Activated T-helper 1 cell treated with anti-CD3 and anti-CD28 coated beads, Interleukin-2, amount 50 U/mL, for 16 hours (primary cell): Measurements from ENCODE around the gene WWTR1.

Source experiments
- DNase-seq, 2 donors: peaks; one replicate each; pipeline ENCODE4 v3.0.0-alpha.2; 2020; ENCODE audit warnings: low read depth in 1 of 2, low spot score in 1 of 2

The WWTR1 gene

DNA sequence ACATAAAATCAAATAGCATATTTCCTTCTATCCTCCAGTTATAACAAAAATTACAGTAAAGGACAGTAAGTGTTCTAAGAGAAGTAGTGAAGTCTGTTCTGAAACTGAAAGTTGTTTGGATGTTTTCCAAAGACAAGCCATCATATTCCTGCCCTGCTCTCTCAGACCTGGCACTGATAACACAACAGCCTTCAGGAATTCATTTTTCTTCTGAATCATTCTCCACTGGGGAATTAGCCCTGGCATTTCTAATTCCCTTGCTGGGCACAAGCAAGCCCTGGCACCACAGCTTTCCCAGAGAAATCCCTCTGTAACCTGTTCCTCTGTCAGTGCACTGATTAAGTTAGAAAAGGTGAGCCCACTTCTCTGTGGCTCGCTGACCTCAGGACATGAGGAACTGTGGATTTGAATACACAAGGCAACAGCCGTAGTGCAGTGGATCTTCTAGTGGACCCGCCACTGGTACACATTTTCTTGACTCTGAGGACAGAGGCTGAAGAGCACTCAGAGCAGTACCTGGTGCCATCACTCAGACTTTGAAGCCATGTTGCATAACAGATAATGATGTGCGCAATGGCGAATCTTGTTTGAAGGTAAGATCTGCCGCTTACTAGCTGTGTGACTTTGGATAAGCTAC lies 61.6 kb downstream of the WWTR1 start:
- DNase-seq, result no peak

DNA sequence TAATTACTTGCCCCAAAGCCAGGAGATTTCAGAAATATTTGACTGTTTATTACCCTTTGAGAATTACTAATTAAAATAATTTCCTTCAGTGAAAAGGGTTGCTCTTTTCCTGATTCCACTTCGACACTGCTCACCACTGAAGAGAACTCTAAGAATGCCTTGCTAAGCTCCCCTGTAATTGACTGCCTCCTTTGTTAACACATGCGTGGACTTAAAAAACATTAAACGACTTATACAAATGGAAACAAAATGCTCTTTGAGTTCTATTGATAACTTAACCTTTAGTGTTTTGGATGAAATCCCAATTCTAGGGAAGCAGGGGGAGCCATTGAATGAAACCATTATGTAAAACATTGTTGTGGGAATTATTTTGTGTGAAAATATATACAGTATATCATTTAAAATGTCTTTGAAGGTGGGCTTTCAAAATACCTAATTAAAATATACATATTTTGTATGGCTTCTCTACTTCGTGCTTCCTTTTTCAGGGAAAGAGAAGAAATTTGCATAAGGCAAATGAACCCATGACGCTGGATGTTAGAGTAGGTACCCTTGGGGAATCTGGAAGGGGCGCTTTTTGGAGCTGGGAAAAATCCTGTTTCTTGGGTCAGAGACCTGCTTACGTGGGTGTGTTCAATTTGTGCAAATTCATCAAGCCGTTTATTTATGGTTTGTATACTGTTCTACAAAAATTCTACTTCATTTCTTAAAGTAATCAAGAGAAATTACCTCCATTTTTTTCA lies 64.2 kb downstream of the WWTR1 start:
- no peak for DNase-seq

DNA sequence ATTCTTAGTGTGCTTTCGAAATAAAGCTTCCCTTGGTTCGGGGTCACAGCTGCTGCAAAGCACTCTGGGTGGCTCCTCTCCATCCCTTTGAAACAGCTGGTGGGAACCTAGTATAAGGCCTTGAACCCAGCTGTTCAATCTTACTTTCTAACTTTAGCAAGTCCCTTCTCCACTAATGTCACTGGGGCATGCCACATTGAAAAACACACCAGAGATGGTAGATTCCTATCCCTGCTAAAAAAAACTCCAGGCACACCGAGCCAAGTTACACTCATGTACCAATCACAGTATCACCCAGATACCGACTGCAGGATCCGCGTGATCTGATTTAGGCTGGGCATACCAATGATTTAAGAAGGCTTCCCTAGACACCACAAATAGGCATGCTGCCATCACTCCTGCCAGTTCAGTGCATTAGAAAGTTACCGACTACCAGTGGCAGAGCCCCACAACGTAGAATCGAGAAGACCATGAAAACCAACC lies 65.0 kb downstream of the WWTR1 start:
- DNase-seq, result no peak

DNA sequence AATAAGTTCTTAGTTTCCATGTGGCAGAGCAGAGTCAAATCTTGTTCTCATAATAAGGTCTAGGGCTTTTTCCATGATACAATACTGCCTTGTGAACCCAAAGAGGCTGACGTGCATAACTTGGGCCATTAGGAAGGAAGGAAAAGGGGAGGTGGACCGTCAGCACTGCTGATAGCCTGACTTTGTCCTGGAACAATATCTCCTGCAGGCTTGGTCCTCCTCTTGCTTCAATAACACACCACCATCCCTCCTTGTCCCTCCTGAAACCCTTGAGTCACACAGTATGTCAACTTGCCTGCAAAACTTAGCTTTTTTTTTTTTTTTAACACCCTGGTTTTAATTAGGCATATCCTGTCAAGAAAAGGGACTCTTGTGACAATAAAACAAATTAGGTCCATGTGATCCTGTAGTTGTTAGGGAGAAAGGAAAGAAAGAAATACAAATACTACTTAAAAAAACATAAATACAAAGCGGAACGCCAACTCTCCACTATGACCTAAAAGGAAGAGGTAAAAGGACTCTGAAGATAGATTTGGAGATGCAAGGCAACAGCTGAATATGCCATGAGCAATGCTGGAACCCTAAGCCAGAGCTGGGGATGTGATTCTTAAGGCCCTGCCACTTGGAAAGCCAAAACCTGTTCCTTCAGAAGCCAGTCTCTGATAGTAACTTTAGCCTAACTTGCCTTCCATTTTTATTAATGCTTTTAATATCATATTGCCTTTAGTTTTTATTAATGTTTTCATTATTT lies 67.0 kb downstream of the WWTR1 start:
- DNase-seq, result no peak

DNA sequence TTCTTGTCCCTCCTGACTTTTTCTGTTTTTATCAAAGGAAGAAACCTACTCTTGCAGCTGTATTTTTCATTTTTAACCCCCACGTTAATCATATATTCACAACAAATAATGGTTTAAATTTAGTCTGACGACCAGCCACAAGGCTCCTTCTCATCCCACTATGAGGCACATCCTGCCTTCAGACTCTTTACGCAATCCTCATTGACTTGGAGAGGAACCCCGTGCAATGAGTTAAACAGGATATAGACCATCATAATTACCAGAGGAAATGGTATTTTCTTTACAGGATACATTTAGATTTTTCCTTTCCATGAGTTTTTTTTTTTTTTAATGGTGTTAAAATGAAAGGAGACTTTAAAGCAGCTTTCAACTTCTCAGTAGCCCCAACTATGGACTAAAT lies 68.5 kb downstream of the WWTR1 start:
- no peak for DNase-seq

DNA sequence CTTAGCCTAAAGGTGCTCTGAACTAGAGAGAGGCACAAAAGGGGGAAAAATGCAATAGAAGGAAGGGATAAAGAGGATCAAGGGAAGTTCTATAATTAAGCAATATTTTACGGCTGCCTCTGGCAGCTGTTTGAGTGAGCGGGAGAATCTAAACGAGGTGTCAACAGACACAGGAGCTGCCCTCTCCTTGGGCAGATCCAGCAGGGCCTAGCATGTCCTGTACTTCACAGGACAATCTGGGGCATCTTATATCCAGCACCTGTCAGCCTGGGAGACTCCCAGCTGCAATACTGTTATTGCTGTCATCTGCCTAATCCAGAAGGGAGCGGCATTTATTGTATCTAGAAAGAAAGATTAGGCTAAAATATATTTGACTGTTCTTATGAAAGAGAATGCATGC lies 68.9 kb downstream of the WWTR1 start:
- no peak for DNase-seq

DNA sequence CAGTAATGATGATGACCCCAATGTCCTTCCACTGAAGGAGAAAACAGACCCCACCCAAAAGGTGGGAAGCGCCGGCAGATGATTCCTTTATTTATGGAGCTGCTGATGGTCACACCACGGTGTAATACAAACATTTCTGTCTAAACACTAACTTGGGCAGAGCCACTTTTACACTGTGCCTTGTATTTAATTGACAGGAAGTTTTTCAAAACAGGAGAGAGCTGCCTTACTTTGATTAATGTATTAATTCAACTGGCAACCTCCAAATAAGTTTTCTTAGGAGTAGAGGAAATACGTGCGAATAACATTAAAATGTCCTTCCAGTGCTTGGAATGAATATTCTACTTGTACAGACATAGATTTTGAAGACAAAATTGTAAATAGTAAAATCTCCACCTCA lies 70.4 kb downstream of the WWTR1 start:
- no peak for DNase-seq

DNA sequence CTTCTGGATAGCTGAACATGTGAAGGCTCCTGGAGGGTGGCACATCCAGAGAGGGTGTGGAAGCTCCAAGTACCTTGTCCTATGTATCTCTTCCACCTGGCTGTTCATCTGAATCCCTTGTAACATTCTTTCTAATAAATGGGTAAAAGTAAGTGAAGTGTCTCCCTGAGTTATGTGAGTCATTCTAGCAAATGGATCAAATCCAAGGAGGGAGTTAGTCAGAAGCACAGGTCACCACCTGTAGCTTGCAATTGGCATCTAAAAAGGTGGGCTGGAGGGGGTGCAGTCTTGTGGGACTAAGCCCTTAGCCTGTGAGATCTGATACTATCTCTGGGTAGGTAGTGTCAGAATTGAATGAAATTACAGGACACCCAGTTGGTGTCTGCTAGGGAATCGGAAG lies 71.0 kb downstream of the WWTR1 start:
- no peak for DNase-seq

DNA sequence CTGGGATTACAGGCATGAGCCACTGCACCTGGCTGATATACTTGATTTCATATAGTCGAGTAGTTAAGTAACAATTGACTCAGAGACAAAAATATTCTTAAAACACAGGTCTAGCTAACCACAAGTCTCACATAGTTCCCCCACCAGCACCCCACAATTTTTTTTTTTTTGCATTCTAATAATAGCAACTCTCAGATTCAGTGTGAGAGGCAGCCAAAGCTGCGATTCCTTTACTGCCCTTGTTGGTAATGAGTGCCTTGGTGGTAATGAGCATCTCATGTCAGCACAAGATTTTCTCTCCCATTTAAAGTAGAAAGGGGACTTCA lies 72.5 kb downstream of the WWTR1 start:
- DNase-seq, result no peak

DNA sequence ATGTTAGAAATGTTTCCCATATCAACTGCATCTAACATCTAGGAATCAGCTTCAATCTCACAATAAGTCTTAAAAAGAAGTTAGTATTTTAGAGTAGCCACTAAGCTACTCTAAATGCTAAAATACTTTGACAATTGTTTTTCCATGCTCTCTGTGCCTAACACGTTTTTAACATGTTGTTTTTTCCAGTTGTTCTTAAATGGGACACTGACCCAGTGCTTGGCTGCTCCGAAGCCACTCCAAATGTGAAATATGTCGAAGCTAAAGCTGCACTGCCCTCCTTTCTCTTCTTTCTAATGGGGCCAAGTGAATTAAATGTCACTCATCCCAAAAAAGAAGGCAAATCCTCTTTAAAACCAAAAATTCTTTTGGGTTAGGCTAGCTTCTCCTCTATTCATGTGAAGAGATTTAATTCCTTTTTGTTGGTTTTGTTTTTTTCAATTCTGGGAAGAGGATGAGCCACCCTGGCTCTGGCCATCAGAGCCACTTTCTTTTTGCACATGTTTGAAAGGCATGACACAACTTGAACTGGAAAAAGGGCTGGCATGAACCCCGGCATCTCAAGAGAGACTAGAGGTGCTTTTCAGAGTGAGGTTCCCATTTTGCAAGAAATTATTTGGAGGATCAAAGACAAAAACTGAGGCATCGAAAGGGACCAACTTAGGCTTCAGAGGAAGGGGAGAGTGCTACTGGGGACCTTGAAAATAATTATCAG lies 73.7 kb downstream of the WWTR1 start:
- no peak for DNase-seq

DNA sequence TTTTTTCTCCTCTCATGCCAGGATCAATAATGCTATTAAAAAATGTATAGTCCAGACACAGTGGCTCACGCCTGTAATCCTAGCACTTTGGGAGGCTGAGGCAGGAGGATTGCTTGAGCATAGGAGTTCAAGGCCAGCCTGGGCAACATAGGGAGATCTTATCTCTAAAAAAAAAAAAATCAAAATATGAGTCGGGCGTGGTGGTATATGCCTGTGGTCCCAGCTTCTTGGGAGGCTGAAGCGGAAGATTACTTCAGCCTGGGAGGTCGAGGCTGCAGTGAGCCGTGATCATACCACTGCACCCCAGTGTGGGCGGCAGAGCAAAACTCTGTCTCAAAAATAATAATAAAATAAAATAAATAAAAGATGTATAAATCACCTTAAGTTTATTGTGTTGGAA lies 75.4 kb downstream of the WWTR1 start:
- DNase-seq, result no peak

DNA sequence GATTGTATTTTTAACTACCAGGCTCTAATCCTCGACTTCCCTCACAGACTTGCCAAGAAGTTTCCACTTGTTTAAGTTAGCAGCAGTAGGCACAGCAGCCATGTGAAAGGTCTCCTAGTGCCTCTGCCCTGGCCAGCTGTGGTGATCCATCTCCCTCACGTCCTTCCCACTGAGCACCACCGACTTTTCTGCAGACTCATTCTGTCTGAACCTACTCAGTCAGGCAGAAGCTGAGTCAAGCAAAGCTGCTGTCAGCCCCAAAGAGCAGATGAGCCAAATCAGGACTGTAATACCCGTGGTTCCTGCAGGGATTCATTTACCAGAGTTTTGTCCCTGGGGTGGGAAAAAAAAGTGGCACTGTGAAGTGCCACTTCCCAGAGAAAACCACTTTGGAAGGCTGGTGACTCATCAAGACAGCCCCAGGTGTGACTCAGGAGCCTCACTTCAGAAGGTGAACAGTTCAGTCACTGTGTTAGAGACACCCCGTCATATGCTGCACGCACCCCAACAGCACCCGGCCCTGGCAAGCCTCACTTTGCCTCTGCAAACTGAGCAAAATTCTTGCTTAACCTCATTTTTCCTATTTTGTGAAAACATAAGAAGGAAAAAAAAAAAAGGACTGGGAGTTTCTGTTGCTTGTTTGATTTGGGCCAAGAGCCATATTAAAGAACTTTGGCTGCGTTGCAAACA lies 76.0 kb downstream of the WWTR1 start:
- no peak for DNase-seq

DNA sequence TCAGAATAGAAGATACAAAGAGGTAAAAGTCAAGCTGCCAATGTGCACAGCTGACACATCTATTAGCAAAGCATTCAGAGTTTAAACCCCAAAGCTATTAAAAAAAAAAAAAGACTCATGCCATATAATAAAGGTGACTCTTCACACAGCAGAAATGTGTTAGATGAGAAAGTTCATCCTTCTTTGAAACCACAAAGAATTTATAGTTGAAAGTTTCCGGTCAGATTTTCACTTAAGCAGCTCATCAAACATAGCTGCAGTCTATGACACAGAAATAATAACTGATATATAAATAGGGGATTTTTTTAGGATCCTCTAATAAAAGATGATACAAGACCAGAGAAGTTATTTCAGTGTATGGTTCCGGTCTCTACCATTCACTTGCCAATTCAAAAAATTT lies 76.6 kb downstream of the WWTR1 start:
- DNase-seq, result no peak

DNA sequence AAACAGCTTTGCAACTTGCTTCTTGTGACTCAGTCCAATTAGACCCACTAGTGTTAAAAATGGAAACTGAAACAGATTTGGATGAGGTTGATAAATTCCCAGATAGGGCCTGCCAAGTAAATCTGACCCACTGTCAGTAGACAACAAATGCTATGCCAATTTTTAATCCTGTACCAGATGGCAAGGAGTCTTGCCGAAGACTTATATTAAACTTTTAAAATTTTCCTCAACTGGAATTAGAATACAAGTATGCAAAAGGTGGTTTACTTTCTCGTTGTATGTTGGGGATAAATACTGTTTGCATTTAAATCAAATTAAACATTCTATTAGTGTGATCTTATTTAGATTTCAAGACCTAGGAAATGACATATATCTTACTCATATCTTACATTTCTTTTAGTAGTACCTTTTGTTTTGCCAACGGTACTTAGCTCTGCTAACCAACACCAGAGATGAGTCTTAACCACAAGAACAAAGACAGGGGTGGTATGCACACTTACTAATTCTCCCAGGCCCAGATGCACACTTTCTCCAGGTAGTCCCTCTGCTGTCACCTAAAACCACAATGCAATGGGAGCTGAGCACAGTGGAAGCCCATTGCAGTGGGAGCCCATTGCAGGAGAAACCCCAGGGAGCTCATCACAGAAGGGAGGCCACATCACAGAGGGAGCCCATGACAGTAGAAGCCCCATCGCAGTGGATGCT lies 77.8 kb downstream of the WWTR1 start:
- DNase-seq, result no peak

DNA sequence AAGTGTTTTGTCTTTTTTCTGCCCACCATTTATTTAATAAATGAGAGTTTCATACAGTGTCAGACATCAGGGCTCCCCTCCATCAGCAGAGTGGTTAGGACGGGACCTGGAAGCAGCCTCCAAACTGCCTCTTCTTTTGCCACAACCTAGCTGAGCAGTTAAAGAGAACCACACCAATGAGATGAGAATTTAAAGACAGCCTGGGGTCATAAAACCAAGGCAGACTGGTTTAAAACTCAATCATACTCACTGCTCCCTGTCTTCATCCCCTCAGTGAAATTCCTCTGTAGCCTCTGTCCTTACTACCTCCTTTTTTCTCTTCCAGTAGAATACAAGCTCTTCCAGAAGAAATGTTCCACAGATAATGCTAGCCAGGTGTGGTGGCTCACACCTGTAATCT lies 78.7 kb downstream of the WWTR1 start:
- no peak for DNase-seq

DNA sequence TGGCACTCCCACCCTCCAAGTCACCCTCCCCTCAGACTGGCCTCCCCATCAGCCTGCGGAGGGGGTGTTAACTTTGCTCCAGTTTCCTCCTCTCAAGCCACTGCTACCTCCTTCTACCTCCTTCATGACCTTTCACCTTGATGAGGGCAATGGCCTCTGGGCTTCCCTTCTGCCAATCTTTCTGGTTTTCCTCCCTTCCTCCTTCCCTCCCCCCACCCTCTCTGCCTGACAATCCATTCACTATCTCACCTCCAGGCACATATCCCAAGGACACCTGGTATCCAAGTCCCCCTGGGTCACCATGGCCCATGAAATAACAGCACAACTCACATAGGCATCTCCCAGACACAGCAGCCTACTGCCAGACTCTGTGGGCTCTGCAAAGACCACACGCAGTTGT lies 80.0 kb downstream of the WWTR1 start:
- no peak for DNase-seq

DNA sequence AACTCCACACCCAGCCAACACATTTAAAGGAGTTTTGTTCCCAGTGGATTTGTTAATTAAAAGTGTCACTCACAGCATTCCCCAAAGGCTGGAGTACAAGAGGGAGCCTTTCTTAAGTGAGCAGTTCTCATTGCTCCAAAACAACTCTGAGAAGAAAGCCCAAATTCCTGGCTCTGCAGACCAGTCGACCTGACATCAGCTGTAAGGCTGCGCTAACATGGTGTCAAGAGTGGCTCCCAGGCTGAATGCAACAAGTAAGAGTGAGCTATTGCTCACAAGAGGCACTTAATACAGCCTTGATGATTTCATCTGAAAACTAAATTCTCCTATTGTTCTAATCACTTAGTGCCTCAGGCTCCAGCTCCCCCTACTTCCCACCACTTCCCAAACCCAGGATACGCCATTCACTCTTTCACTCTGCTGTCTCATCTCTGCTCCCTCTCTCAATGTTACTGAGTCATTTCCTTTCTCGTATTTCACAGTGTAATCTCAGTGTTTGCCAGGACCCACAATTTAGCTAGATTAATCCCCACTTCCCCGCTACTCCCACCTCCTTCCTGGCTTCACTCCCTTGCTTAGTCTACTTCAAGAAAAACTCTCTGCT lies 81.8 kb downstream of the WWTR1 start:
- no peak for DNase-seq

DNA sequence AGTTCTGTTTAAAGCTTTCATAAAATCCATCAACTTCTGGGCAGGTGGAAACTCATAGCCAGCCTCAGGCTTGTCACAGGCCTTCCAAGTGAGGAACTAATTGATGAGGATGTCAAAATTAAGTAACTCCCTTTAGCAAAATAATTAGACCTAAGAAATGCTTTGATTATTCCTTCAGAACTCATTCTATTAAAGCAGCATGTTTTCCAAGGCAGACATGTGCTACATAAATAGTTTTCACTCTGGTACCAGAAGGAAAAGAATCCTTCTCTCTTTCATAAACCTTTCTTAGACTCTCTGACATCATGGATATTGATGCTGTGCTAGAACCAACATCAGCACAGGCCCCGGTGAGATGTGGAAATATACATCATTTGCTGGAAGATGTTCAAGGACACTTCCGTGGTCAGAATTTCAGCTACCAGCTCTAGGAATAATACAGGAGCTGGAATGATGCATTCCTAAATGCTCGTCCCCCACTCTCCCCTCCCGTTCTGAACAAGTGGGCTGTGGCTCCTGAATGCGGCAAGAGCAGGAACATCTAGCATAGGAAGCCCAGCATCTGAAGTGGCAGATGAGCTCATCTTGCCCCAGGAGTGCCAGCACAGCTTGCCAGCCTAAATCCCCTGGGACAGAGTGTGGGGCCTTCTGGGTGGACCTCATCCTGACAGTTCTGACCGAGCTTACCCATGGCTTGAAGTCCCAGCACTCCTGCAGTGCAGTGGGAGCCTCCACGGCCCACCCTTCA lies 82.4 kb downstream of the WWTR1 start:
- no peak for DNase-seq

DNA sequence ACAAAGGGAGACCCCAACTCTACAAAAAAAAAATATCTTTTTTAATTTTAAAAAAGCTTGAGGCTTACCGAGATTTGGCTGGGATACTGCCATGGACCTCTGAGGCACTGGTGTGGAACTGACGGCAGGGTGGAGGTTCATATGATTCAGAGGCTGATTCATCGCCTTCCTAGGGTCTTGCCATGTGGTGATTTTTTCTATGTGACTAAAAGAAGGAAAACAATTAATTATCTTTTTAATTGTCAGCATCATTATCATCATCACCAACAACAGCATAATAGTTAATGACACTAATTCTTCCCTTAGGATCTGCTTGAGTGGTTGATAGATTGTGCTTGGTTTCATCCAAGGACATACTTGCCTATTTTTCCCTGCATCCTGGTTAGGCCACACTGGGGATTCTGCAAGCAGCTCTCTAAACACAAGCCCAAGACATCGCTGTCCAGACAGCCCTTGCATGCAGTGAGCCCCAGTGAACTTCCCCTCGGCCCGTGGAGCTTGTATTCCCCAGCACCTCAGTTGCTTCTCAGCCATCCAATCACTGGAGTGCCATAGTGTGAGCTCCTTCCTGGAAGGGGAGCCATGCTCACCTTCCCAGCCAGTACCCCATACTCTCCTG lies 84.9 kb downstream of the WWTR1 start:
- DNase-seq, result no peak
